Hepatocyte (in vitro differentiated cells): Measurements from ENCODE around the gene BICD1. TPM values are rescaled to one million over a fixed set of nuclear protein-coding genes. Genes with fewer than 3 reads are reported as not detected.

Experiments
- DNase-seq: peaks from one replicate; pipeline ENCODE4 v3.0.0-alpha.2; 2016; ENCODE audit warnings: low spot score
- H2AFZ ChIP-seq: fragments of 200-600 bp; sonication (generic); 2 replicates; pipeline ENCODE4 v1.6.0; 2016; ENCODE audit warnings: antibody characterized with exemption, mild to moderate bottlenecking
- H3K27ac ChIP-seq: fragments of 200-600 bp; sonication (generic); 2 replicates; pipeline ENCODE4 v1.5.1; 2016; ENCODE audit warnings: mild to moderate bottlenecking
- H3K27me3 ChIP-seq: fragments of 200-600 bp; sonication (generic); 2 replicates; pipeline ENCODE4 v1.6.1; 2016
- H3K36me3 ChIP-seq: fragments of 200-600 bp; sonication (generic); replicated peaks from 2 replicates; pipeline ENCODE4 v1.5.1; 2016; ENCODE audit warnings: low read depth; ENCODE audit not compliant: insufficient read depth
- H3K4me1 ChIP-seq: fragments of 200-600 bp; sonication (generic); 2 replicates; pipeline ENCODE4 v1.5.1; 2016; ENCODE audit warnings: mild to moderate bottlenecking, moderate library complexity; ENCODE audit not compliant: insufficient read depth
- H3K4me2 ChIP-seq: fragments of 200-600 bp; sonication (generic); 2 replicates; pipeline ENCODE4 v1.6.0; 2016
- H3K4me3 ChIP-seq: fragments of 200-600 bp; sonication (generic); 2 replicates; pipeline ENCODE4 v1.5.1; 2016; ENCODE audit warnings: mild to moderate bottlenecking
- H3K79me2 ChIP-seq: fragments of 200-600 bp; sonication (generic); 2 replicates; pipeline ENCODE4 v1.6.0; 2017; ENCODE audit warnings: mild to moderate bottlenecking
- H3K9me2 ChIP-seq: fragments of 200-600 bp; sonication (generic); replicated peaks from 2 replicates; pipeline ENCODE4 v1.6.0; 2017; ENCODE audit warnings: mild to moderate bottlenecking; ENCODE audit not compliant: insufficient read depth
- H3K9me3 ChIP-seq: fragments of 200-600 bp; sonication (generic); 2 replicates; pipeline ENCODE4 v1.5.1; 2016; ENCODE audit warnings: low read depth, mild to moderate bottlenecking
- H4K20me1 ChIP-seq: fragments of 200-600 bp; sonication (generic); 2 replicates; pipeline ENCODE4 v1.6.0; 2016; ENCODE audit warnings: mild to moderate bottlenecking; ENCODE audit not compliant: insufficient read depth, poor library complexity, severe bottlenecking
- EZH2 ChIP-seq: fragments of 200-600 bp; sonication (generic); IDR thresholded peaks from 2 replicates; pipeline ENCODE4 v1.6.1; 2016; ENCODE audit warnings: antibody characterized with exemption, mild to moderate bottlenecking, borderline replicate concordance
- EZH2phosphoT487 ChIP-seq: fragments of 200-600 bp; sonication (generic); IDR thresholded peaks from one replicate; pipeline ENCODE4 v1.6.1; 2018; ENCODE audit warnings: antibody characterized with exemption, mild to moderate bottlenecking, low read depth, moderate library complexity; ENCODE audit not compliant: unreplicated experiment, severe bottlenecking
- WGBS: methylation state at CpG from one replicate; pipeline ENCODE4 v1.1.6; 2016; ENCODE audit warnings: low lambda C conversion rate; ENCODE audit errors: missing lambda C conversion rate; 5-methylcytosine and 5-hydroxymethylcytosine counted together
- polyA plus RNA-seq: library from polyadenylated mRNA; unstranded; fragments of >200 nt; fragmentation: Nextera tagmentation; extraction: Ambion mirVana; gene quantifications from 2 replicates; pipeline ENCODE4 v1.2.1, GENCODE V29; 2016
- total RNA-seq: library from RNA; depleted of rRNA; stranded (reverse); fragments of >200 nt; gene quantifications from 2 replicates; pipeline ENCODE4 v1.2.3, GENCODE V29; 2014
- TF ChIP-seq, protein P1 (sequence below): fragments of 200-600 bp; sonication (generic); IDR thresholded peaks from 2 replicates; pipeline ENCODE4 v1.5.1; 2016; ENCODE audit warnings: antibody characterized with exemption, mild to moderate bottlenecking; ENCODE audit not compliant: poor library complexity

Gene BICD1
- total and polyA plus RNA-seq, 2 experiments from 2014 or later, result 19.7 to 23.6 TPM

DNA sequence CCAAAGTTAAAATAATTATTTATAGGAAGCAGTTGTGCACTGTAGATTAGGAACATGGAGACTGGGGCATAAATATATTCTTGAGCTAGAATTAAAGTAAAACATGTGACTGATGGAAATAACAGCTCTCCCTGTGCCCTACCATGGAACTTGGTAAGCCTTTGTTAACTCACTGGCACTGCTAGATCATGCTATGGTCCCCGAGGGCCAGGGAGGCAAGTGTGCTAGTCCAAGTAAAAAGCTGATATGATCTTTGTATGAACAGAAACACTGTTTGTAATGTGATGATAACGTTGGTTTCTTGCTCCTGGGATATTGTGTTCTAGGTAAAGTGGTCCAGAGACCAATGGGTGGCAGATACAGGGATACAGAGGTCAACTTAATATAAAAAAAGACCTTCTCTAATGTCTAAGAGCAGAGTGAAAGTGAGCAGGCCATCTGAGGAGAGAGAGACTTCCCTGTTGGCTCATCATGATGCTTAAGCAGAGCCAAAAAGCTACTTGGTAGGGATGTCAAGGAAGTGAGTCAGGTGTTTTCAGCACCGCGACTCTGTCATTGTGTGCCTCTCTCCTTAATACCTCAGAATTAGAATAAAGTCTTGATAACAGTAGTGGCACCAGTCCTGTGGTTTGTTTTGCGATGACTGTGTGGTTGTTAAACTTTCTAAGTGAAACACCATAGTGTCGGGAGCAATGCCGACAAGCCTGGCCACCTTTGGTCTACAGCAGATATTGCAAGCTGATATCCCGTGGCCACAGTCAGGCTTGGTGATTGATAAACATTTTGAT is 27.6 kb downstream of the BICD1 start:
- no peak overlapping the region for H2AFZ ChIP-seq
- no peak overlapping the region for H3K27ac ChIP-seq
- H3K4me2 ChIP-seq, result no peak overlapping the region
- no peak overlapping the region for H3K4me3 ChIP-seq
- peaks cover 19% of the 10 kb centered on the region for H3K79me2 ChIP-seq
- H3K9me3 ChIP-seq, result no peaks in the 10 kb centered on the region
- TF ChIP-seq, protein P1, sequence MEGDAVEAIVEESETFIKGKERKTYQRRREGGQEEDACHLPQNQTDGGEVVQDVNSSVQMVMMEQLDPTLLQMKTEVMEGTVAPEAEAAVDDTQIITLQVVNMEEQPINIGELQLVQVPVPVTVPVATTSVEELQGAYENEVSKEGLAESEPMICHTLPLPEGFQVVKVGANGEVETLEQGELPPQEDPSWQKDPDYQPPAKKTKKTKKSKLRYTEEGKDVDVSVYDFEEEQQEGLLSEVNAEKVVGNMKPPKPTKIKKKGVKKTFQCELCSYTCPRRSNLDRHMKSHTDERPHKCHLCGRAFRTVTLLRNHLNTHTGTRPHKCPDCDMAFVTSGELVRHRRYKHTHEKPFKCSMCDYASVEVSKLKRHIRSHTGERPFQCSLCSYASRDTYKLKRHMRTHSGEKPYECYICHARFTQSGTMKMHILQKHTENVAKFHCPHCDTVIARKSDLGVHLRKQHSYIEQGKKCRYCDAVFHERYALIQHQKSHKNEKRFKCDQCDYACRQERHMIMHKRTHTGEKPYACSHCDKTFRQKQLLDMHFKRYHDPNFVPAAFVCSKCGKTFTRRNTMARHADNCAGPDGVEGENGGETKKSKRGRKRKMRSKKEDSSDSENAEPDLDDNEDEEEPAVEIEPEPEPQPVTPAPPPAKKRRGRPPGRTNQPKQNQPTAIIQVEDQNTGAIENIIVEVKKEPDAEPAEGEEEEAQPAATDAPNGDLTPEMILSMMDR, result no peak
- TF ChIP-seq EZH2phosphoT487 (no peak), EZH2 (no peak)
- DNase-seq, result no peak
- WGBS, result 66% methylated on average over 8 of the region's 8 CpGs
- H3K4me1 ChIP-seq, result no peaks in the 10 kb centered on the region
- H3K36me3 ChIP-seq, result no peaks in the 10 kb centered on the region
- H3K9me2 ChIP-seq, result no peaks in the 10 kb centered on the region
- H3K27me3 ChIP-seq, result no peaks in the 10 kb centered on the region
- no peaks in the 10 kb centered on the region for H4K20me1 ChIP-seq

DNA sequence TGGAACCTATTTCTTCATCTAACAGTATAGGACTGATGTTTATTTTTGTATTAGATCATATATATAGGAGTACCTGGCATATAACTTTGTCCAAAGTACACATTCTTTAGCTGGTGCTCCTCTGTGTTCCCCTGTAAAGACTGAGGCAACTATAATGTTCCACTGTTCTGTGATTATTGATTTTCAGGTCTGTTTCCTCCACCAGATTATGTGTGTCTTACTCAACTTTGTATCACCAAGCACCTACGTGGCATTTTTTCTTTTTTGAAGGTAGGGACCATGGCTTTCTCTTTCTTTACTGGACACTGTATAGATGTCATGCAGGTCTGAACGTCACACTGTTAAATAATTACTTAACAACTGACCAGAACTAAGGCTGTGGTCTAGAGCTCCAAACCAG is 29.3 kb downstream of the BICD1 start:
- Histone ChIP-seq H3K4me3 (no peak overlapping the region), H3K4me2 (no peak overlapping the region), H3K27ac (peak overlapping the region; percentile 50), H2AFZ (no peak overlapping the region), H4K20me1 (no peaks in the 10 kb centered on the region), H3K27me3 (no peaks in the 10 kb centered on the region), H3K9me3 (no peaks in the 10 kb centered on the region), H3K4me1 (peaks cover 12% of the 10 kb centered on the region), H3K9me2 (no peaks in the 10 kb centered on the region), H3K79me2 (peaks cover 13% of the 10 kb centered on the region), H3K36me3 (no peaks in the 10 kb centered on the region)
- DNase-seq, result no peak
- no peak for TF ChIP-seq EZH2phosphoT487
- TF ChIP-seq, protein P1, result no peak
- no peak for TF ChIP-seq EZH2
- 66% methylated on average over 2 of the region's 2 CpGs for WGBS

DNA sequence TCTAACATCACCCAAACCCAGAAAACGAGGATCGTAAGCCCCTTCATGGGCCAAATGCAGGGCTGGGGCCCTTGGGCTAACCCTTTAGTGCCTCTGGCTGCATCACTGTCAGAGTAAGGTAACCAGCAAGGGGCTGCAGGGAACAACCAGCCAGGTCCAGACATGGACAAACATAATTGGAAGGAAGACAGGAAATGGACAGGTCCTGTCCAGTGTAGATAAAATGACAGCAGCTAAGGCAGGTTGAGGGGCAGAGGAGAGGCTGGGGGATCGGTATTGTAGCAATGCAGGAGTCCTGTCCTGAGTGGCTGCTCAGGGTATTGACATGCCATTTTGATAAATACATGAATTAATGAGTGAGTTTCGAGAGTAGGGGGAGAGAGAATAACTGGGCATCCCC is 29.8 kb downstream of the BICD1 start:
- WGBS, result 82% methylated on average over 4 of the region's 4 CpGs
- H3K79me2 ChIP-seq, result peaks cover 17% of the 10 kb centered on the region

More for the DNA sequence above, 29.8 kb downstream of the BICD1 start:
- Histone ChIP-seq H3K27ac (peak overlapping the region; percentile 50), H3K4me3 (no peak overlapping the region), H3K4me1 (peaks cover 12% of the 10 kb centered on the region), H3K9me3 (no peaks in the 10 kb centered on the region), H3K27me3 (no peaks in the 10 kb centered on the region), H3K36me3 (no peaks in the 10 kb centered on the region), H4K20me1 (no peaks in the 10 kb centered on the region), H2AFZ (no peak overlapping the region), H3K9me2 (no peaks in the 10 kb centered on the region), H3K4me2 (no peak overlapping the region)
- no peak for DNase-seq
- TF ChIP-seq EZH2 (no peak), EZH2phosphoT487 (no peak)
- TF ChIP-seq, protein P1, result no peak
